ENCODE results near the gene NBDY. TPM values are rescaled to one million over a fixed set of nuclear protein-coding genes. Genes with fewer than 3 reads are reported as not detected.
"Not testable (repeated sequence)": the region's sequence is repeated elsewhere in the genome, so short reads cannot be mapped to it uniquely, and the experiment has no call there.

NBDY gene
- total RNA-seq, 1 donor from 2014 or later = 30.7 TPM

- TF ChIP-seq CTCF (IDR thresholded peaks at IDR 0.05) = no peak
- H3K4me1 ChIP-seq = no peaks in the 10 kb centered on the region
- no peaks in the 10 kb centered on the region for H3K36me3 ChIP-seq
- H3K9me3 ChIP-seq = no peaks in the 10 kb centered on the region
- DNase-seq (no peak), ATAC-seq (no peak)
- no peaks in the 10 kb centered on the region for H3K27me3 ChIP-seq
- H3K4me3 ChIP-seq = no peak overlapping the region
- intact Hi-C loops (cut with DNase I) = no loop called here
- no peak overlapping the region for H3K27ac ChIP-seq
Measured at GRCh38 chrX:56757327-56757726, 28.3 kb downstream of the NBDY start.

- DNase-seq (no peak), ATAC-seq (no peak)
- H3K4me3 ChIP-seq = no peak overlapping the region
- intact Hi-C loops (cut with DNase I) = no loop called here
- no peaks in the 10 kb centered on the region for H3K36me3 ChIP-seq
- no peak overlapping the region for H3K27ac ChIP-seq
- TF ChIP-seq CTCF (IDR thresholded peaks at IDR 0.05) = no peak
- H3K4me1 ChIP-seq = no peaks in the 10 kb centered on the region
- no peaks in the 10 kb centered on the region for H3K27me3 ChIP-seq
- no peaks in the 10 kb centered on the region for H3K9me3 ChIP-seq
Measured at GRCh38 chrX:56758456-56758855, 29.4 kb downstream of the NBDY start.

GRCh38 chrX:56759736-56760409 is 30.8 kb downstream of the NBDY start:
- no peaks in the 10 kb centered on the region for H3K9me3 ChIP-seq
- no peak for ATAC-seq
- H3K36me3 ChIP-seq = no peaks in the 10 kb centered on the region
- no peak overlapping the region for H3K4me3 ChIP-seq
- no peak for TF ChIP-seq CTCF (IDR thresholded peaks at IDR 0.05)
- DNase-seq = no peak
- no peak overlapping the region for H3K27ac ChIP-seq
- no peaks in the 10 kb centered on the region for H3K27me3 ChIP-seq
- H3K4me1 ChIP-seq = no peaks in the 10 kb centered on the region
- intact Hi-C loops (cut with DNase I) = no loop called here

GRCh38 chrX:56760410-56761124 is 31.5 kb downstream of the NBDY start:
- ATAC-seq; intact Hi-C loops (cut with DNase I); H3K4me3 ChIP-seq; DNase-seq; H3K27me3 ChIP-seq; H3K36me3 ChIP-seq; H3K27ac ChIP-seq; H3K9me3 ChIP-seq; H3K4me1 ChIP-seq: not testable (repeated sequence)

GRCh38 chrX:56761167-56761566 is 32.1 kb downstream of the NBDY start:
- no peak overlapping the region for H3K4me3 ChIP-seq
- ATAC-seq = no peak
- intact Hi-C loops (cut with DNase I) = no loop called here
- no peaks in the 10 kb centered on the region for H3K27me3 ChIP-seq
- H3K36me3 ChIP-seq = no peaks in the 10 kb centered on the region
- H3K9me3 ChIP-seq = no peaks in the 10 kb centered on the region
- TF ChIP-seq CTCF (IDR thresholded peaks at IDR 0.05) = no peak
- DNase-seq = no peak
- no peak overlapping the region for H3K27ac ChIP-seq
- H3K4me1 ChIP-seq = peaks cover 5% of the 10 kb centered on the region

GRCh38 chrX:56762220-56762619 is 33.2 kb downstream of the NBDY start:
- no peak overlapping the region for H3K4me3 ChIP-seq
- no peaks in the 10 kb centered on the region for H3K27me3 ChIP-seq
- H3K4me1 ChIP-seq = peaks cover 5% of the 10 kb centered on the region
- H3K9me3 ChIP-seq = no peaks in the 10 kb centered on the region
- no peaks in the 10 kb centered on the region for H3K36me3 ChIP-seq
- DNase-seq = no peak
- H3K27ac ChIP-seq = no peak overlapping the region
- ATAC-seq = no peak
- intact Hi-C loops (cut with DNase I) = no loop called here
- TF ChIP-seq CTCF (IDR thresholded peaks at IDR 0.05) = no peak

Data from upper lobe of right lung (tissue), 1 donor.